Mesenchymal stem cell (in vitro differentiated cells and primary cell): ENCODE data around the gene SNTG2.
A peak's percentile ranks its signal among the peaks of the same experiment; 100 is the strongest.

Source experiments
- DNase-seq: peaks from one replicate; pipeline ENCODE4 v3.0.0-alpha.2; 2013
- H2AFZ ChIP-seq: one replicate; pipeline ENCODE4 v1.6.1; 2013; ENCODE audit warnings: low read depth, mild to moderate bottlenecking, control low read depth, inconsistent platforms, low read length, moderate library complexity
- H2AK5ac ChIP-seq: 2 replicates; pipeline ENCODE4 v1.6.1; 2013; ENCODE audit warnings: low read length, moderate library complexity, mild to moderate bottlenecking, inconsistent platforms; ENCODE audit not compliant: severe bottlenecking
- H2BK120ac ChIP-seq: one replicate; pipeline ENCODE4 v1.6.1; 2013; ENCODE audit warnings: low read depth, mild to moderate bottlenecking, inconsistent platforms, low read length, moderate library complexity
- H2BK12ac ChIP-seq, 2 experiments: one replicate each; pipeline ENCODE4 v1.6.1; 2013; ENCODE audit warnings: inconsistent platforms in 2 of 2, low read length in 2 of 2, mild to moderate bottlenecking in 2 of 2, moderate library complexity in 2 of 2, control low read depth in 1 of 2
- H2BK15ac ChIP-seq: one replicate; pipeline ENCODE4 v1.6.1; 2013; ENCODE audit warnings: mild to moderate bottlenecking, low read depth, inconsistent platforms; ENCODE audit not compliant: poor library complexity, severe bottlenecking
- H2BK5ac ChIP-seq: 2 replicates; pipeline ENCODE4 v1.6.1; 2013; ENCODE audit warnings: low read depth, mild to moderate bottlenecking, low read length, control low read depth, inconsistent platforms; ENCODE audit not compliant: poor library complexity, severe bottlenecking
- H3K14ac ChIP-seq, 2 experiments: one replicate each; pipeline ENCODE4 v1.6.1; 2013; ENCODE audit warnings: inconsistent platforms in 2 of 2, low read length in 2 of 2, control low read depth in 1 of 2, mild to moderate bottlenecking in 1 of 2, moderate library complexity in 1 of 2
- H3K18ac ChIP-seq, 2 experiments: one replicate each; pipeline ENCODE4 v1.6.1; 2013; ENCODE audit warnings: inconsistent platforms in 2 of 2, low read length in 2 of 2, control low read depth in 1 of 2, low read depth in 1 of 2, mild to moderate bottlenecking in 1 of 2
- H3K23ac ChIP-seq, 2 experiments: one replicate each; pipeline ENCODE4 v1.6.1; 2013; ENCODE audit warnings: inconsistent platforms in 2 of 2, low read length in 2 of 2, mild to moderate bottlenecking in 2 of 2, moderate library complexity in 2 of 2, control low read depth in 1 of 2
- H3K27ac ChIP-seq: 2 replicates; pipeline ENCODE4 v1.5.1; 2013; ENCODE audit warnings: mild to moderate bottlenecking, moderate library complexity, low read length, control low read depth, inconsistent platforms; ENCODE audit not compliant: poor library complexity, severe bottlenecking
- H3K27me3 ChIP-seq, 2 experiments: 2 replicates each; pipeline versions ENCODE4 v1.6.1 to v1.7.0; 2013; ENCODE audit warnings: low read length in 2 of 2, mild to moderate bottlenecking in 2 of 2, moderate library complexity in 2 of 2, control low read depth in 1 of 2, inconsistent platforms in 1 of 2; ENCODE audit not compliant: control insufficient read depth in 1 of 2, insufficient read depth in 1 of 2
- H3K36me3 ChIP-seq, 2 experiments: 2 replicates each; pipeline versions ENCODE4 v1.6.1 to v1.7.0; 2013; ENCODE audit warnings: low read length in 2 of 2, control low read depth in 1 of 2, inconsistent platforms in 1 of 2, low read depth in 1 of 2, mild to moderate bottlenecking in 1 of 2; ENCODE audit not compliant: insufficient read depth in 2 of 2, control insufficient read depth in 1 of 2
- H3K4ac ChIP-seq, 2 experiments: one replicate each; pipeline ENCODE4 v1.6.1; 2013; ENCODE audit warnings: inconsistent platforms in 2 of 2, low read length in 2 of 2, mild to moderate bottlenecking in 2 of 2, moderate library complexity in 2 of 2, control low read depth in 1 of 2, low read depth in 1 of 2
- H3K4me1 ChIP-seq: 2 replicates; pipeline ENCODE4 v1.6.1; 2013; ENCODE audit warnings: low read depth, low read length, control low read depth; ENCODE audit not compliant: control insufficient read depth, insufficient read depth
- H3K4me2 ChIP-seq: 2 replicates; pipeline ENCODE4 v1.6.1; 2013; ENCODE audit warnings: low read length, mild to moderate bottlenecking, inconsistent platforms; ENCODE audit not compliant: poor library complexity, severe bottlenecking
- H3K4me3 ChIP-seq, 2 experiments: 2 replicates each; pipeline versions ENCODE4 v1.5.1 to v1.7.0; 2013; ENCODE audit warnings: low read length in 2 of 2, mild to moderate bottlenecking in 2 of 2, control low read depth in 1 of 2, low read depth in 1 of 2; ENCODE audit not compliant: insufficient read depth in 1 of 2
- H3K79me1 ChIP-seq: replicated peaks from 2 replicates; pipeline ENCODE4 v1.6.1; 2013; ENCODE audit warnings: mild to moderate bottlenecking, control low read depth, low read length, inconsistent platforms; ENCODE audit not compliant: poor library complexity, severe bottlenecking
- H3K9ac ChIP-seq: 2 replicates; pipeline ENCODE4 v1.7.0; 2013; ENCODE audit warnings: mild to moderate bottlenecking, low read length, moderate library complexity
- H3K9me3 ChIP-seq: 2 replicates; pipeline ENCODE4 v1.7.0; 2013; ENCODE audit warnings: mild to moderate bottlenecking, low read length; ENCODE audit not compliant: control insufficient read depth
- H4K8ac ChIP-seq: one replicate; pipeline ENCODE4 v1.6.1; 2013; ENCODE audit warnings: inconsistent platforms, mild to moderate bottlenecking, low read length, moderate library complexity
- H4K91ac ChIP-seq: one replicate; pipeline ENCODE4 v1.6.1; 2013; ENCODE audit warnings: mild to moderate bottlenecking, low read length, inconsistent platforms
- WGBS: methylation state at CpG from one replicate; pipeline ENCODE4 v1.1.7; 2013; ENCODE audit warnings: mixed read lengths; 5-methylcytosine and 5-hydroxymethylcytosine counted together

SNTG2 gene

DNA sequence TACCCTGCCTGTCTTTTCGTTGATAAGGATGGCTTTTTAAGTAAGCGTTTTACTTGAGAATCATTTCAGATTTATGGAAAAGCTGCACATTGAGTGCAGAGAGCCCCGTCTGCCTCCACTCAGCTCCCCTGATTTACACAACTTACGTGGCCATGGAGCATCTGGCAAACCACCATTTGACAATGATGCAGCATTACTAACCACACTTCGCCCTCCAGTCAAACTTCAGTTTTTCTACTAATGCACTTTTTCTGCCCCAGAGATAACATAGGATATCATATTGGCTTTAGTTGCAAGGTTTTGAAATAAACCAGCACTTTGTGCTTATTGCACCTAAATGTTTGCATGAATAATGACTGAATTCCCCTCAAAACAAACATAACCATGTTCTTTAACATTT is 297.5 kb downstream of the SNTG2 start:
- Histone ChIP-seq H3K4me3 (no peak overlapping the region), H4K91ac (no peak overlapping the region), H3K18ac (no peak overlapping the region), H3K27ac (no peak overlapping the region), H3K27me3 (peaks cover 0 to 12% of the 10 kb centered on the region in 2 experiments), H3K79me1 (no peaks in the 10 kb centered on the region), H2BK15ac (no peak overlapping the region), H2AFZ (no peak overlapping the region), H3K14ac (no peak overlapping the region), H3K23ac (no peak overlapping the region), H2BK120ac (no peak overlapping the region), H2BK5ac (no peak overlapping the region), H3K9ac (no peak overlapping the region), H2AK5ac (no peak overlapping the region), H4K8ac (no peak overlapping the region), H3K4me2 (no peak overlapping the region), H3K36me3 (peaks cover 0 to 4% of the 10 kb centered on the region in 2 experiments), H3K4ac (no peak overlapping the region), H3K9me3 (no peaks in the 10 kb centered on the region), H3K4me1 (no peaks in the 10 kb centered on the region), H2BK12ac (no peak overlapping the region)
- no peak for DNase-seq
- 79% methylated on average over 4 of the region's 5 CpGs for WGBS

GRCh38 chr2:1249897-1250687 is 299.4 kb downstream of the SNTG2 start:
- H2BK5ac ChIP-seq: no peak overlapping the region
- no peak overlapping the region for H4K8ac ChIP-seq
- no peaks in the 10 kb centered on the region for H3K79me1 ChIP-seq
- H3K4me2 ChIP-seq: no peak overlapping the region
- H2BK15ac ChIP-seq: no peak overlapping the region
- no peak overlapping the region for H4K91ac ChIP-seq
- no peak overlapping the region for H2BK12ac ChIP-seq
- H3K9me3 ChIP-seq: no peaks in the 10 kb centered on the region
- 76% methylated on average over 10 of the region's 10 CpGs for WGBS
- no peak overlapping the region for H3K14ac ChIP-seq
- H3K27me3 ChIP-seq: peaks cover 0 to 12% of the 10 kb centered on the region in 2 experiments
- peaks cover 0 to 4% of the 10 kb centered on the region in 2 experiments for H3K36me3 ChIP-seq
- H2AK5ac ChIP-seq: no peak overlapping the region
- no peak overlapping the region for H3K27ac ChIP-seq
- no peak overlapping the region for H2BK120ac ChIP-seq
- H3K18ac ChIP-seq: no peak overlapping the region
- no peak overlapping the region for H3K4me3 ChIP-seq
- no peak for DNase-seq
- H3K4me1 ChIP-seq: no peaks in the 10 kb centered on the region
- H3K4ac ChIP-seq: no peak overlapping the region
- H3K9ac ChIP-seq: no peak overlapping the region
- H3K23ac ChIP-seq: no peak overlapping the region
- no peak overlapping the region for H2AFZ ChIP-seq

DNA sequence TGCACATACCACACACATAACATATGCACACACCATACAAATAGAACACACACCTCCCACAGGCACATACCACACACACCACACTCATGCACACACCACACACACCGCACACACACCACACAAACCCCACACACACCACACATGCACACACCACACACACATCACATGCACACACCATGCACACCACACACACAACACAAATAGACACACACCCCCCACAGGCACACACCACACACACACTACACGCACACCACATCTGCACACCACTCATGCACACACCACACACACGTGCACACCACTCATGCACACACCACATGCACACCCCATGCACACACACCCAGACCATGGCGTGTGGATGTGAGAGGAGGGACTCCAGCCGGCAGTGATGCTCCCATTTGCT is 300.9 kb downstream of the SNTG2 start:
- no peak overlapping the region for H4K91ac ChIP-seq
- no peak overlapping the region for H2BK120ac ChIP-seq
- WGBS: 71% methylated on average over 5 of the region's 5 CpGs
- peaks cover 0 to 4% of the 10 kb centered on the region in 2 experiments for H3K36me3 ChIP-seq
- no peak overlapping the region for H2BK5ac ChIP-seq
- H3K9me3 ChIP-seq: no peaks in the 10 kb centered on the region
- H2BK15ac ChIP-seq: no peak overlapping the region
- no peak overlapping the region for H2BK12ac ChIP-seq
- H3K79me1 ChIP-seq: no peaks in the 10 kb centered on the region
- no peak overlapping the region for H3K4me3 ChIP-seq
- no peak overlapping the region for H3K4me2 ChIP-seq
- no peaks in the 10 kb centered on the region for H3K4me1 ChIP-seq
- no peak overlapping the region for H4K8ac ChIP-seq
- DNase-seq: no peak
- H3K9ac ChIP-seq: no peak overlapping the region
- H3K14ac ChIP-seq: no peak overlapping the region
- H2AK5ac ChIP-seq: no peak overlapping the region
- H2AFZ ChIP-seq: no peak overlapping the region
- peaks cover 0 to 12% of the 10 kb centered on the region in 2 experiments for H3K27me3 ChIP-seq
- H3K27ac ChIP-seq: no peak overlapping the region
- H3K18ac ChIP-seq: peak overlapping the region in 1 of 2 experiments; percentile 22
- no peak overlapping the region for H3K4ac ChIP-seq
- H3K23ac ChIP-seq: no peak overlapping the region

DNA sequence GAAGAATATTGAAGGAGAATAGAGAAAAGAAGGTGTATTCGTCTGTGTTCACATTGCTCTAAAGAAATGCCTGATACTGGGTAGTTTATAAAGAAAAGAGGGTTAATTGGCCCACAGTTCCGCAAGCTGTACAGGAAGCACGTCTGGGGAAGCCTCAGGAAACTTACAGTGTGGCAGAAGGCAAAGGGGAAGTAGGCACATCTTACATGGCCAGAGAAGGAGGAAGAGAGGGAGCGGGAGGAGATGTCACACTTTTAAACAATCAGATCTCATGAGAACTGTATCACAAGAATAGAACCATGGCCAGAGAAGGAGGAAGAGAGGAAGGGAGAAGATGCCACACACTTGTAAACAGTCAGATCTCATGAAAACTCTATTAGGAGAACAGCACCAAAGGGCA is 303.0 kb downstream of the SNTG2 start:
- H2BK120ac ChIP-seq: no peak overlapping the region
- H2BK5ac ChIP-seq: no peak overlapping the region
- no peaks in the 10 kb centered on the region for H3K9me3 ChIP-seq
- H2AFZ ChIP-seq: no peak overlapping the region
- H3K9ac ChIP-seq: no peak overlapping the region
- H3K36me3 ChIP-seq: peaks cover 0 to 4% of the 10 kb centered on the region in 2 experiments
- H2BK15ac ChIP-seq: no peak overlapping the region
- H3K18ac ChIP-seq: no peak overlapping the region
- H3K14ac ChIP-seq: no peak overlapping the region
- no peak overlapping the region for H3K27ac ChIP-seq
- no peak overlapping the region for H3K4me2 ChIP-seq
- WGBS: 57% methylated on average over 3 of the region's 4 CpGs
- no peaks in the 10 kb centered on the region for H3K79me1 ChIP-seq
- H4K91ac ChIP-seq: no peak overlapping the region
- H3K4me1 ChIP-seq: no peaks in the 10 kb centered on the region
- no peak overlapping the region for H3K4me3 ChIP-seq
- H4K8ac ChIP-seq: no peak overlapping the region
- no peak overlapping the region for H2BK12ac ChIP-seq
- no peak overlapping the region for H2AK5ac ChIP-seq
- H3K4ac ChIP-seq: no peak overlapping the region
- no peak for DNase-seq
- no peak overlapping the region for H3K23ac ChIP-seq
- H3K27me3 ChIP-seq: peaks cover 0 to 4% of the 10 kb centered on the region in 2 experiments
